HG03025 (cell line): ENCODE measurements around the gene KCNG4.

ENCODE experiments used
- ATAC-seq: cut with Tn5 transposase; IDR thresholded peaks from one replicate; pipeline ENCODE4 v1.9.1; 2021; ENCODE audit warnings: mild to moderate bottlenecking, moderate library complexity; ENCODE audit not compliant: unreplicated experiment, low FRiP score

KCNG4 gene, protein sequence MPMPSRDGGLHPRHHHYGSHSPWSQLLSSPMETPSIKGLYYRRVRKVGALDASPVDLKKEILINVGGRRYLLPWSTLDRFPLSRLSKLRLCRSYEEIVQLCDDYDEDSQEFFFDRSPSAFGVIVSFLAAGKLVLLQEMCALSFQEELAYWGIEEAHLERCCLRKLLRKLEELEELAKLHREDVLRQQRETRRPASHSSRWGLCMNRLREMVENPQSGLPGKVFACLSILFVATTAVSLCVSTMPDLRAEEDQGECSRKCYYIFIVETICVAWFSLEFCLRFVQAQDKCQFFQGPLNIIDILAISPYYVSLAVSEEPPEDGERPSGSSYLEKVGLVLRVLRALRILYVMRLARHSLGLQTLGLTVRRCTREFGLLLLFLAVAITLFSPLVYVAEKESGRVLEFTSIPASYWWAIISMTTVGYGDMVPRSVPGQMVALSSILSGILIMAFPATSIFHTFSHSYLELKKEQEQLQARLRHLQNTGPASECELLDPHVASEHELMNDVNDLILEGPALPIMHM

GRCh38 chr16:84239909-84240308 lies at the start of gene KCNG4:
Gene KCNG4 (minus strand): TSS chr16:84240012. CDS start chr16:84237485, 2,527 bp downstream.
- ATAC-seq, result no peak

- ATAC-seq, result no peak
Observed at GRCh38 chr16:84288902-84289301, 49.1 kb upstream of the KCNG4 start.

- no peak for ATAC-seq
Observed at GRCh38 chr16:84286578-84287240, 46.9 kb upstream of the KCNG4 start.

DNA sequence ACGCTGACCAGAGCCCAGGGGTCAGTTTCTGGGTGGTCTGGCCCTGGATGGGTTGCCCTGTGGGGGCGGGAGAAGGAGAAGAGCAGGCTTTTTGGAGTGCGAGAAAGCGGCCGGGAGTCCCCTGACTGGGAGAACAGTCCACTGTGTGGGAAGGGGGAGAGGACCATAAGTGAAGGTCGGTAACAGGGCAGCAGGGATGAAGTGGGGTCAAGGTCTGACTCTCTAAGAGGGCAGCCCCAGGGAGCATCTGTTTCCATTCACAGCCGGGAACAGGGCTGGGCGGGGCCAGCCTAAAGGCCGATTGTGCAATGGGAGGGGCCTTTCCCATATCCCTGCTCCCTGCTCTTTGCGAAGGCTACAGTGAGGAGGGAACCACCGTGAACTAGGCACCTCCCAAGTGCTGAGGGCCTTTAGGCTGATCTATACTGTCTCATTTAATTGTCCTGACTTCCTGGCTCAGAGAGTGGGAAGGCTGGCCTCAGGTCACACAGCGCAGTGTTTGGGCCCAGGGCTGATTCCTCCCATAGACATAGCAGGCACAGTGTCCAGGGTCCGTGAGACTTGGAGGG lies 44.4 kb upstream of the KCNG4 start:
- no peak for ATAC-seq

DNA sequence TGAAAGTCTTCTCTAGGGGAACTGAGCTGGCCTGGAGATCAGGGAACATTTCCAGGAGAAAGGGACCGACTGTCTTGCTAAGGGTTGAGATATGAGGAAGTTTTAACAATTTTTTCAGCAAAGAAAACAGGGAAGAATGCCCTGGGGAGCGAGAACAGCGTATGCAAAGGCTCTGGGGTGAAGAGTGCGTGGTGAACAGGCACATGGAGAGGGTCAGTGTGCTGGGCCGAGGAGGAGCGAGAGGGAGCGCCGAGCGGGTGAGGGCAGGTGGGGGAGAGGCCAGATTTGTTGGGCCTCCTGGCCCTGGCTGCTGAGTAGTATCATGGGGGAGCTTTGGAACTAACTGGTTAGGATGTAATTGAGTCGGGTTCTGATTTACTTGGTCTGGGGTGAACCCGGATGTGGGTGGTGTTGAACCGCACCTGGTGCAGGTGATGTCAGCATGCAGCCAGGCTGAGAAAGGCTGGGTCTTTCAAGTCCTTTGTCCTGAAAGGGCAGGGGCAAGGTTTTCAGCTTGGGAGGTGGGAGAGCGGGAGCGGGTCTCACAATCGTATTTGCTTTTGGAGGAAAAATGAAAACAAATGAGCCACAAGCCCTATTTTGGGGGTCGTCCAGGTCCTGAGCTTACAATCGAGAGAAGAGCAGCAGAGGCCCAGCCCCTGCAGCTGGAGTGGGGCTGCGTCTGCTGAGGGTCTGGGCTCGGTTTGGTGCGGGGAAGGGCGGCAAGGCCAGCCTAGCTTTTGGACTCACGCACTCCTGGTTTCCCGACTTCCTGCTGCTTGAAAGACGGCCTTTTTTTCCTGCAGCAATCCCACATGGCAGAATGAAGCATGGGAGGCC lies 43.7 kb upstream of the KCNG4 start:
- no peak for ATAC-seq

DNA sequence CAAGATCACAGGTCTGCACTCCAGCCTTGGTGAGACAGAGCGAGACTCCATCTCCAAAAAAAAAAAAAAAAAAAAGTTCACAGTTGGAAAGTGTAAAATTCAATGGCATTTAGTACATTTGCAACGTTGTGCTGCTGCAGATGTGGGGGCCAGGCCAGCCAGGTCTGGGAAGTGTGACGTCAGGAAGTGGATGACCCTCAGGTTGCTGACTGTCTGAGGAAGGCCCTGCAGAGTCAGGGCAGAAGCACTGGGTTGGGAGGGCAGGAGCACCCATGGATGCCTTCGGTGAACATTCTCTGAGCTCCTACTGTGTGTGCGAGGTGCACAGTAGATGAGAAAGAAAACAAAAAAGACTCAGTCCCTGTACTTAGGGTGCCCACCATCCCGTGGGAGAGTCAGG lies 42.7 kb upstream of the KCNG4 start:
- ATAC-seq, result no peak

- no peak for ATAC-seq
Observed at GRCh38 chr16:84281074-84281473, 41.3 kb upstream of the KCNG4 start.

DNA sequence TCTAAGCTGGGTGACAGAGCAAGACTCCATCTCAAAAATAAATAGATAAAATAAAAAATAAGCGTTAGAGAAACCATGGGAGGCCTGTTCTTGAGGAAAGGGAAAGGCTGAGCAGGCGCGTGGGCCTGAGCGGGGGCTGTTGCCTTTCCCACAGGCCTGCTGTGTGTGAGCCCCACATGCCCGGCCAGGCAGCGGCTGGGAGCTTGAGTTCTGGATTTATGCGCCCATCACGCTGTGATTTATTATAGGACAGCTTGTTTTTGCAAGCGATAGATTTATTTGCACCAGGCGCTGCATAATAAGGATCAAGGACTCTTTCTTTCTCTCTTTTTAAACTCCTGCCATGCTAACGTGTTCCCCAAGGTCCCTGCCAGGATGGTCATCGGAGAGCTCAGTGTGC lies 40.1 kb upstream of the KCNG4 start:
- no peak for ATAC-seq

DNA sequence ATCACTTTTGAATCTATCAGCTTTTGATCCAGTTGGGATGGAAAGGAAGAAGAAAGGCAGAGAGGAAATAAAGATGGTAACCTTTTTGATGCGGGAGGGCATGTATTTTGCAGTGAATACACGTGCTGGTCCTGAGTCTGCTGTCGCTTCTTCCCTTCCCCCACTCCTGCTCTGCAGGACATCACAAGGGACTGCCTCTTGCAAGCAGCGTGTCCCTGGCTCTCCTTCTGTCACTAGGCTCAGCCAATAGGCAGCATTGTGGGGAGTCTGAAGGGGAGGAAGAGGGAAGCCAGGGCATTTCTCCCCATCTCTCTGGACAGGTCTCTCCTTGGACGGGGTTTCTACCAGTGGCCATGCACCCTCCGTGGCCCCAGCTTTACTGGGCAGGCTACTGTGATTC lies 39.2 kb upstream of the KCNG4 start:
- no peak for ATAC-seq

GRCh38 chr16:84278333-84278732 lies 38.5 kb upstream of the KCNG4 start:
- no peak for ATAC-seq

- no peak for ATAC-seq
Observed at GRCh38 chr16:84277244-84277823, 37.5 kb upstream of the KCNG4 start.

DNA sequence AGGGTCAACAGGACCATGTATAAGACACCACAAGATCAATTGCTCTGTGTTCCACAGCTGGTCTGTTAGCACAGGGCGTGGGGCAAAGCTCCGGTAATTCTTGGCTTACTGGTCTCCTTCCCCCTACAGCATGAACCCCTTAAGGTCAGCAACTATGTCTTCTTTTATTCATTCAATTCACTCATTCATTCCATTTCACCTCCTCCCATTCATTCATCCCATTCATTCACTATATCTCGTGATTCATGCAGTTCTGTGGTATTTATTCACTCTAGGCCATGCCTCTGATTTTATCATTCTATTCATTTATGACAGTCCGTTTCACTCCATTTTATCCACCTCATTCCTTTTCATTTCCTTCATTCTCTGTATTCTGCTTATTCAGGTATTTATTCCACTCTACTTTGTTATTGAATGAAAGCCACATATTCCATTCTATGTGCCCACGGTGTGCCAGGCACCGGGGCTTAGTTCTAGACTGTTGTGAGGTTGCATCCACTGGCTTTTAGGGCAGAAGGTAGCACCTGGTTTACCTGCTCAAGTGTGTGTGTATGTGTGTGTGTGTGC lies 35.9 kb upstream of the KCNG4 start:
- no peak for ATAC-seq

DNA sequence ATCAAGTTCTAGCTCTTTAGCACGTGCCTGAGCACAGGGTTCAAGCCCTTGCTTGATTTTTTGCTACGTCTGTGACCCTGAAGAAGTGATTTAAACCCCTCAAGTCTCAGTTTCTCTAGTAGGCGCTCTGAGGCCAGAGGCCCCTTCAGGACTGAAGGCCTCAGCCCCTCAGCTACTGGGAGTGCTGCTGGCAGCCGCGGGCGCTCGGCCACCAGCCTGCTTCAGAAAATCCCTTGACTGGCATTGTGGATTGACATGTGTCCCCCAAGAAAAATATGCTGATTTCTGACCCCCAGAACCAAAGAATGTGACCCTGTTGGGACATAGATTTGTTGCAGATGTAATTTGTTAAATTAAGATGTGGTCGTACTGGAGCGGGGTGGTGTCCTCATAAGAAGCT lies 34.7 kb upstream of the KCNG4 start:
- no peak for ATAC-seq

DNA sequence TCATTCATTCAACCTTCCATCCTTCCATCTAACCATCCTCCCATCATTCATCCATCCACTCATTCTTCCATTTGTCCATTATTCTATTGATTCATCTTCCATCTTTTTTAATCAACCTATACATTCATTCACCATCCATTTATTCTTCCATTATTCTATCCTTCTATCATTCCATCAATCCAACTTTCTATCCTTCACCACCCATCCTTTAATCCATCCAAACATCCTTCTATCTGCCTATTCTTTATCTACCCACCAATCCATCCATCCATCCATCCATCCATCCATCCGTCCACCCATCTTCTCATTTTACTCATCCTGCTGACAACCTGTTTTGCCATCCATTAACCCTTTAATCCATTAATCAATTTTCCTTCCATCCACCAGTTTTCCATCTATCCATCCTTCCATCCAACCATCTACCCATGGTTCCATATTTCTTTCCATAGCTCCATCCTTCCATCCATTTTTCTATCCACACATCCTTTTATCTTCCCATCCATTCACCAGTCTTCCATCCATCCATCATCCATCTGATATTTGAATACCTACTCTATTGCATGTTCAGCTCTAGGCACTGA lies 33.0 kb upstream of the KCNG4 start:
- no peak for ATAC-seq

- ATAC-seq, result no peak
Observed at GRCh38 chr16:84271866-84272265, 32.1 kb upstream of the KCNG4 start.

DNA sequence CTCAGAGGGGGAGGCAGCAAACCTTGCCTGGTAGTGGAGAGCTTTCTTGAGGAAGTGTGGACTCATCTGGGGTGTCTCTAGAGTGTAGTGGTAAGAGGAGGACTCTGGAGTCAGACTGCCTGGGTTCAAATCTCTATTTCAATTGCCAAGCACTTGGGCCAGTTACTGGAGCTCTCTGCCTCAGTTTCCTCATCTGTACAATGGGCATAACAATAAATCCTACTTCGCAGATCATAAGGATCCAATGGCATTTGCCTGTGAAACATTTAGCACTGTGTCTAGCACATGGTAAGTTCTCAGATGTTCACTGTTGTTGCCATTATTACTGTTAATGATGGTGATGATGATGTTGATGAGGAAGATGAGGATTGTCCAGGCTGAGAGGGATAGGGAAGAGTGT lies 31.2 kb upstream of the KCNG4 start:
- ATAC-seq, result no peak

GRCh38 chr16:84270531-84270930 lies 30.7 kb upstream of the KCNG4 start:
- ATAC-seq, result no peak

DNA sequence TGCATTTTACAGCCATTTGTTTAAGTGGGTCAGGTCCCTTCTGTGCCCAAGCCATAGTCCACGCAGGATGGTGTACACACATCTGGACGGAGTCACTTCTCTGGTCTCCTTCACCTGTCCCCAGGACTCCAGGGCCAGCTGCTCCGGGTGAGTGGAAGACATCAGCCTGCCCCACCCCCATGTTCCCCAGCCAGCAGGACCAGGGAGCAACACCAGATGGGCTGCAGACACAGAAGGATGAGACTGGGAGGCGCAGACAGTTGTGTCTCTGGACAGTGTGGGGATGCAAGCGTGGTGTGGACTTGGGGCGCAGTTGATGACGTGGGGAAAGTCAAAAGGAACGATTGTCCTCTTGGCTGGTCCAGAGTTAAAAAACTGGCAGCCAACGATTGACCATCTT lies 30.3 kb upstream of the KCNG4 start:
- no peak for ATAC-seq

DNA sequence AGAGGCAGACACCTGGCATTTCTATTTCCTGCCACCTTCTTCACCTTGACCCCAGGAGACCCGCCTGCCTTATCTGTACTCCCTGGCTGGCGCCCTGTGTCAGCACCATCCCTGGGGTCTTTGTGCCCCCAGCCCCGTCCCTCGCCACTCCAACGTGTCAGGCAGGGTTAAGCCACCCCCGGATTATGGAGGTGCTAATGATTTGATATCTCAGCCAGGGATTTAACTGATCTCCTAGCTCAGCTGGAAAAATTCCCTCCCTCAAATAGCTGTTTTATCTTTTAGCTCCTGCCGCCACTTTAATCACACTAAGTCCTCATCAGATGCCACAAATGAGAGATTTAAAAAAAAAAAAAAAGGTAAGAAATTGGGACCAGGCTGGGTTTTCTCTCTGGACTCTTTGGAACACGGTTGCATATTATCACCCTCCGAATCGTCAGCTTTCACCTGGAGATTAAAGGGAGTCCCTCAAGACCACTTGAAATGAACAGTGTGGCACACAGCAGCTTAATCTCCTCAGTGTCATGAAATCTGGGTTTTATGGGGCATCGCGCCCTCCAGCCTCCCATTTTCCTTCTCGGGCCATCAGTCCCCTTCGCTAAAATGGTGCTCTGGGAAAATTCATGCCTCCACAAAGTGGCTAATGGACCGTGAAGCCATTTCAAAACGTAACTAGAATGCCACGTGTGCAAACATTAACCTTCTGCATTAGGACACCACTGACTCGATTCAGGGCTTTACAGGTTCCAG lies 28.7 kb upstream of the KCNG4 start:
- no peak for ATAC-seq
